Left ventricle myocardium inferior (tissue), 1 donor: ENCODE data around the gene POLR3A. TPM values are rescaled to one million over a fixed set of nuclear protein-coding genes. Genes with fewer than 3 reads are reported as not detected.

Source experiments
- DNase-seq: peaks from one replicate; pipeline ENCODE4 v3.0.0-alpha.2; 2020
- H3K27ac ChIP-seq: fragments of 200-600 bp; replicated peaks from 2 replicates; pipeline ENCODE4 v1.8.0; 2021
- H3K27me3 ChIP-seq: fragments of 200-600 bp; 2 replicates; pipeline ENCODE4 v1.8.0; 2021; ENCODE audit warnings: low read depth
- H3K36me3 ChIP-seq: fragments of 200-600 bp; 2 replicates; pipeline ENCODE4 v1.8.0; 2021
- H3K4me1 ChIP-seq: fragments of 200-600 bp; 2 replicates; pipeline ENCODE4 v1.8.0; 2021
- H3K4me3 ChIP-seq: fragments of 200-600 bp; 2 replicates; pipeline ENCODE4 v1.8.0; 2021; ENCODE audit warnings: mild to moderate bottlenecking, moderate library complexity
- H3K9me3 ChIP-seq: fragments of 200-600 bp; replicated peaks from 2 replicates; pipeline ENCODE4 v1.8.0; 2021
- intact Hi-C: fragments of 100-400 bp; cut with micrococcal nuclease; formaldehyde crosslinking; loops from one replicate; pipeline ENCODE4 v1.11.0; 2022
- total RNA-seq: library from RNA; stranded (reverse); fragmentation: NEBNext Ultra II Directional; extraction: Animal tissue kit (Norgen Biotek cat#: 25700); gene quantifications from one replicate; pipeline ENCODE4 v1.2.1, GENCODE V29; 2021
- TF ChIP-seq, protein P1 (sequence below): fragments of 200-600 bp; IDR thresholded peaks from 2 replicates; pipeline ENCODE4 v1.8.0; 2021; ENCODE audit warnings: antibody characterized with exemption, mild to moderate bottlenecking, borderline replicate concordance
- donor health status: DM: no; HTN: yes; CAD: no; lungs with severe emphysema.

The POLR3A gene
- total RNA-seq, 1 donor from 2014 or later, result 8.2 TPM

DNA sequence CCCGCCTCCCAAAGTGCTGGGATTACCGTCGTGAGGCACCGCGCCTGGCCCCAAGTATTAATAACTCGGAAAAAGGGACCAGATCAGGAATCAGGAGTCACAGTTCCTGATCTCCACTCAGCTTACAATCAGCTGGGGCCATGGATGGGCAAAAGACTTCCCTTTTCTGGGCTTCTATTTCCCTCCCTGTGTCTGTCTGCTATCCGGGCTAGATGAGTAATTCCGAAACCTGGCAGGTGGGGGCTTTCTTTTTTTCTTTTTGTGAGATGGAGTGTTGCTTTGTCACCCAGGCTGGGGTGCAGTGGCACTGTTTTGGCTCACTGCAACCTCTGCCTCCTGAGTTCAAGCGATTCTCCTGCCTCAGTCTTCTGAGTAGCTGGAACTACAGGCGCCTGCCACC, 15.9 kb upstream of the POLR3A start:
- H3K27me3 ChIP-seq, result no peaks in the 10 kb centered on the region
- H3K4me1 ChIP-seq, result peaks cover 30% of the 10 kb centered on the region
- H3K9me3 ChIP-seq, result no peaks in the 10 kb centered on the region
- TF ChIP-seq, protein P1, sequence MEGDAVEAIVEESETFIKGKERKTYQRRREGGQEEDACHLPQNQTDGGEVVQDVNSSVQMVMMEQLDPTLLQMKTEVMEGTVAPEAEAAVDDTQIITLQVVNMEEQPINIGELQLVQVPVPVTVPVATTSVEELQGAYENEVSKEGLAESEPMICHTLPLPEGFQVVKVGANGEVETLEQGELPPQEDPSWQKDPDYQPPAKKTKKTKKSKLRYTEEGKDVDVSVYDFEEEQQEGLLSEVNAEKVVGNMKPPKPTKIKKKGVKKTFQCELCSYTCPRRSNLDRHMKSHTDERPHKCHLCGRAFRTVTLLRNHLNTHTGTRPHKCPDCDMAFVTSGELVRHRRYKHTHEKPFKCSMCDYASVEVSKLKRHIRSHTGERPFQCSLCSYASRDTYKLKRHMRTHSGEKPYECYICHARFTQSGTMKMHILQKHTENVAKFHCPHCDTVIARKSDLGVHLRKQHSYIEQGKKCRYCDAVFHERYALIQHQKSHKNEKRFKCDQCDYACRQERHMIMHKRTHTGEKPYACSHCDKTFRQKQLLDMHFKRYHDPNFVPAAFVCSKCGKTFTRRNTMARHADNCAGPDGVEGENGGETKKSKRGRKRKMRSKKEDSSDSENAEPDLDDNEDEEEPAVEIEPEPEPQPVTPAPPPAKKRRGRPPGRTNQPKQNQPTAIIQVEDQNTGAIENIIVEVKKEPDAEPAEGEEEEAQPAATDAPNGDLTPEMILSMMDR, result no peak
- no peak for DNase-seq
- H3K27ac ChIP-seq, result no peak overlapping the region
- peaks cover 17% of the 10 kb centered on the region for H3K36me3 ChIP-seq
- intact Hi-C loops, result loop anchor here (10.0 kb wide), 1 partner anchor 1150 kb away; no protein-coding TSS in a partner anchor
- no peak overlapping the region for H3K4me3 ChIP-seq

DNA sequence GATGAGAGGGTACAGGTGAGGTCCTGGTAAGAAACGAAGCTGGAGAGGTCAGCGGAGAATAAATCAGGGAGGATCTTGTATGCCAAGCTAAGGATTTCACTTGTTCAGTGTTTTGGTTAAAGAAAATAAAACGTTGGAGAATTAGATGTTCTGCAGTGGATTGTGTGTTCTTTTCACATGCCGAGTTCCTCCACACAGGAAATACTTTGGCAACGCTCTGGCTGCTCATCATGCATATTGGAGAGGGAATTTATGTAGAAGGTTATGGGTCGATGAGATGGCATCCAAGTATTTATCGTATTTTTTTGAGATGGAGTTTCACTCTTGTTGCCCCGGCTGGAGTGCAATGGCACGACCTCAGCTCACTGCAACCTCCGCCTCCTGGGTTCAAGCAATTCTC, 15.4 kb upstream of the POLR3A start:
- no peak overlapping the region for H3K27ac ChIP-seq
- H3K4me1 ChIP-seq, result peaks cover 31% of the 10 kb centered on the region
- DNase-seq, result no peak
- TF ChIP-seq, protein P1, result no peak
- no peak overlapping the region for H3K4me3 ChIP-seq
- intact Hi-C loops, result loop anchor here (10.0 kb wide), 1 partner anchor 1150 kb away; no protein-coding TSS in a partner anchor
- H3K9me3 ChIP-seq, result no peaks in the 10 kb centered on the region
- H3K36me3 ChIP-seq, result peaks cover 23% of the 10 kb centered on the region
- no peaks in the 10 kb centered on the region for H3K27me3 ChIP-seq

DNA sequence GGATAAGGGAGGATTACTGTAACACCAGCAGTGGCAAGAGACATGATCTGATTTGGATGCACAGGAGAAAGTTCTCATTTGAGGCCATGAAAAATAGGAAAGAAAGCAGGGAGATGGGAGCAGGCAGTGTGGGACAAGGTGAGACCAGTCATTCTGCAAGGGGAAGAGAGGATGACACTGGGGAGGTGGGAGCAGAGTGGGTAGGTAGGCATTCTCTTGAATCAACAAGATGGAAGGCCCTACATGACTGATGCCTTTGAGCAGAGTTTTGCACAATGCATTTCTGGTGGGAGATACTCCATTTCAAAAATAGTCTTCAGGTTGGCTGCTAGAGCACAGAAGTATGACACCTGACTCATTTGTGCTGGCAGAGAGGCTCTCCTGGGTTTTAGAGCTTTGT, 14.9 kb upstream of the POLR3A start:
- peaks cover 36% of the 10 kb centered on the region for H3K4me1 ChIP-seq
- H3K36me3 ChIP-seq, result peaks cover 28% of the 10 kb centered on the region
- intact Hi-C loops, result loop anchor here (10.0 kb wide), 1 partner anchor 1151 kb away; no protein-coding TSS in a partner anchor
- H3K9me3 ChIP-seq, result no peaks in the 10 kb centered on the region
- no peak overlapping the region for H3K27ac ChIP-seq
- DNase-seq, result no peak
- no peak overlapping the region for H3K4me3 ChIP-seq
- H3K27me3 ChIP-seq, result no peaks in the 10 kb centered on the region
- TF ChIP-seq, protein P1, result no peak

DNA sequence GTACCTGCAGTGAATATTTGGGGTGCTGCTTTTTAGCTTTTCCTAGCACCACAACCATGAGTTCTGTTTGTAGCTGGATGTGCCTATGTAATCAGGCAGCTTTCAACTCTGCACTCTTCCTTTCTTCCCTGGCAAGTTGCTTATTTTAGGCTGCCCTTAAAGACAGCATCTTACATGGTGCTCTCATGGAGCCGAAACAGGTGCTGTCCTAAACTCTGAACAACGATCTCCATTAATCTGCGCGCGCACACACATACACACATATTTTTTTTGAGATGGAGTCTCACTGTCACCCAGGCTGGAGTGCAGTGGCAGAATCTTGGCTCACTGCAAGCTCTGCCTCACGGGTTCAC, 13.4 kb upstream of the POLR3A start:
- H3K27ac ChIP-seq, result no peak overlapping the region
- H3K4me3 ChIP-seq, result no peak overlapping the region
- no peak for DNase-seq
- peaks cover 42% of the 10 kb centered on the region for H3K36me3 ChIP-seq
- H3K9me3 ChIP-seq, result no peaks in the 10 kb centered on the region
- H3K27me3 ChIP-seq, result no peaks in the 10 kb centered on the region
- peaks cover 38% of the 10 kb centered on the region for H3K4me1 ChIP-seq
- TF ChIP-seq, protein P1, result no peak
- intact Hi-C loops, result loop anchor here (10.0 kb wide), 1 partner anchor 1152 kb away; no protein-coding TSS in a partner anchor

DNA sequence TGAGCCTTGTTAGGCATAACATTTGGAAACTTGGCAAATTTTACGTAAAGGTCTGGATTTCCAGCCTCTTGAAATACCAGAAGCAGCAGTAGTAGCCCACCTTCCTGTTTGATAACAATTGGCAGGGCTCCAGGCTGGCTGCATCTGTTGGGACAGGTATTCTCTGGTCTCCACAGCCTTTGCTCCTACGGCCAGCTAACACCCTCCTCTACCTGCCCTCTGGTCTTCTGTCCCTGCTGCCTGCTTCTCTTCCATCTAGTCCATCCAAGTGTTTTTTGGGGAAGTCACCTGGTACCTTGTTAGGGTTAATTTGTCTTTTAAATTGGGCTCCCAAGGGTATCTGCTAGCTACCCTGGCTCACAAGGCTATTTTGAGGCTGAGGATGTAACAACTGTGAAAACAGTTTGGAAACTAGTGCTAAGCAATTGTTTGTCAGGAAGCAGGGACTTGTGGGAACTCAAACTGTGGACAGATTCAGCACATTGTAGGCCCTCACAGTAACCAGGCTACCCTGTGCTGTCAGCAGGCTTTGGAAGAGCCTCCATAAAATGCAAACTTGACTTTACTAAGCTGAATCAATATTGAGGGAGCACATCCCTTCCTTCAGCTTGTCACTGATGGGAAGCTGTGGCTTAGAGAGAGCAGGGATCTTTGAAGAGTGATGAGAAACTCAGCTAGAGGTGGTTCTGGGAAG, 12.9 kb upstream of the POLR3A start:
- TF ChIP-seq, protein P1, result no peak
- no peak overlapping the region for H3K4me3 ChIP-seq
- intact Hi-C loops, result loop anchor here (10.0 kb wide), 1 partner anchor 1153 kb away; no protein-coding TSS in a partner anchor
- no peak for DNase-seq
- H3K9me3 ChIP-seq, result no peaks in the 10 kb centered on the region
- peaks cover 37% of the 10 kb centered on the region for H3K4me1 ChIP-seq
- no peak overlapping the region for H3K27ac ChIP-seq
- H3K27me3 ChIP-seq, result no peaks in the 10 kb centered on the region
- H3K36me3 ChIP-seq, result peaks cover 48% of the 10 kb centered on the region
